Measurements from ENCODE around the gene OR5L2. TPM values are rescaled to one million over a fixed set of nuclear protein-coding genes. Genes with fewer than 3 reads are reported as not detected.

Gene OR5L2
- not detected in 2 replicates for total RNA-seq

GRCh38 chr11:55826919-55827318 lies at the start of gene OR5L2:
Gene OR5L2 (plus strand): TSS chr11:55827219. CDS start chr11:55827219, 0 bp downstream.

GRCh38 chr11:55795256-55795655 lies 31.8 kb upstream of the OR5L2 start, which contains the start of gene OR5D14:
Gene OR5D14 (plus strand): TSS chr11:55795556. CDS start chr11:55795556, 0 bp downstream.

GRCh38 chr11:55811067-55811466 lies 16.0 kb upstream of the OR5L2 start, which contains the start of gene OR5L1:
Gene OR5L1 (plus strand): TSS chr11:55811367. CDS start chr11:55811467, 100 bp downstream.

DNA sequence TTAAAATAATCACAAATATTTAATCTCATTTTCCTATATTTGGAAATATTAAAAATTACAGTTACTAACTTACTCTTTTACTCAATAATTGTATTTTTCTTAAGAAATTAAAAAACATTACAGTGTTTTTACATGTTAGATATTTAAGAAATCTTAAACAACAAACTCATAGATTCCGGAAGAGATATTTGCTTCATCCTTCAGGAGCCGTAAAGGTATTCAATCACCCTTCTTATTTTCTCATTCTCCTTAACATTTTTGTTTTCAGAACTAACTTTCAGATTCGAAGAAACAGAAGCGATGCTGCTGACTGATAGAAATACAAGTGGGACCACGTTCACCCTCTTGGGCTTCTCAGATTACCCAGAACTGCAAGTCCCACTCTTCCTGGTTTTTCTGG lies 7.7 kb upstream of the OR5L2 start, which contains the start of gene OR5D18:
TSS of gene OR5D18 (plus strand) at position 301 of the 400 bp plus-strand sequence. CDS start at position 301, 0 bp downstream.

GRCh38 chr11:55838452-55838851 lies 11.4 kb downstream of the OR5L2 start, which contains the start of gene OR5D16:
Gene OR5D16 (plus strand): TSS chr11:55838752. CDS start chr11:55838752, 0 bp downstream.

Small RNA genes within 50 kb of the gene (small RNA-seq; reads per million reads assigned to genes)
- gene AC036111.3 (ENCODE audit: low replicate concordance): not detected

Other genes with a start within 250 kb of the OR5L2 start
- not detected in 2 replicates for gene OR4C11, start 219.6 kb upstream of the OR5L2 start, total RNA-seq
- not detected in 2 replicates for gene OR4P4, start 192.1 kb upstream of the OR5L2 start, total RNA-seq
- not detected in 2 replicates for gene OR4S2, start 178.9 kb upstream of the OR5L2 start, total RNA-seq
- gene OR4C6, start 165.0 kb upstream of the OR5L2 start, total RNA-seq: not detected in 2 replicates
- gene OR5D13, start 53.8 kb upstream of the OR5L2 start, total RNA-seq: not detected in 2 replicates
- not detected in 2 replicates for gene OR5D14, start 31.7 kb upstream of the OR5L2 start, total RNA-seq
- not detected in 2 replicates for gene OR5L1, start 15.9 kb upstream of the OR5L2 start, total RNA-seq
- not detected in 2 replicates for gene OR5D18, start 7.6 kb upstream of the OR5L2 start, total RNA-seq
- not detected in 2 replicates for gene OR5D16, start 11.5 kb downstream of the OR5L2 start, total RNA-seq
- gene TRIM51, start 56.1 kb downstream of the OR5L2 start, total RNA-seq: not detected in 2 replicates
- not detected in 2 replicates for gene OR5W2, start 87.4 kb downstream of the OR5L2 start, total RNA-seq
- gene OR5I1, start 109.2 kb downstream of the OR5L2 start, total RNA-seq: not detected in 2 replicates
- gene OR10AG1, start 142.7 kb downstream of the OR5L2 start, total RNA-seq: not detected in 2 replicates
- gene OR5F1, start 167.4 kb downstream of the OR5L2 start, total RNA-seq: not detected in 2 replicates
- gene OR5AS1, start 200.4 kb downstream of the OR5L2 start, total RNA-seq: not detected in 2 replicates

Data from placental pericyte (primary cell).